AG04450 (cell line): ENCODE results near the gene MYO5A. TPM values are rescaled to one million over a fixed set of nuclear protein-coding genes. Genes with fewer than 3 reads are reported as not detected.
A peak's percentile ranks its signal among the peaks of the same experiment; 100 is the strongest.

Source experiments
- CTCF ChIA-PET: fragments of 300-600, 350-600 bp; formaldehyde crosslinking; extraction: SDS; loops from one replicate; lab custom pipeline; 2022; ENCODE audit warnings: antibody characterized with exemption, inconsistent platforms; lab: Charles Lee
- POLR2A ChIA-PET: fragments of 350-600 bp; formaldehyde crosslinking; extraction: SDS; loops from one replicate; lab custom pipeline; 2021; ENCODE audit warnings: antibody characterized with exemption, inconsistent platforms; lab: Yijun Ruan, JAX
- DNase-seq: peaks from one replicate; pipeline ENCODE4 v3.0.0-alpha.2; 2011; ENCODE audit warnings: low read depth, low spot score
- H3K27ac ChIP-seq: one replicate; pipeline ENCODE4 v1.5.1; 2012; ENCODE audit warnings: low read depth, low read length, control low read depth
- H3K27me3 ChIP-seq: one replicate; pipeline ENCODE4 v1.6.0; 2012; ENCODE audit warnings: low read length; ENCODE audit not compliant: control insufficient read depth, insufficient read depth
- H3K4me3 ChIP-seq: 2 replicates; pipeline ENCODE4 v1.5.1; 2011; ENCODE audit warnings: mild to moderate bottlenecking, low read depth, low read length, control low read depth
- H3K9me3 ChIP-seq: 2 replicates; pipeline ENCODE4 v1.5.1; 2012; ENCODE audit warnings: low read length; ENCODE audit not compliant: control insufficient read depth, insufficient read depth
- polyA plus RNA-seq: library from polyadenylated mRNA; depleted of rRNA; stranded (reverse); fragments of >200 nt; gene quantifications from 2 replicates; pipeline ENCODE4 v1.2.3, GENCODE V29; 2011
- TF ChIP-seq, protein P1 (sequence below): IDR thresholded peaks from 2 replicates; pipeline ENCODE4 v1.5.1; 2011; ENCODE audit warnings: low read depth, low read length, control low read depth, inconsistent platforms

Gene MYO5A
- polyA plus RNA-seq, 1 experiment, result 37.2 TPM

- DNase-seq, result no peak
- Histone ChIP-seq H3K27ac (no peak overlapping the region), H3K4me3 (no peak overlapping the region), H3K27me3 (no peaks in the 10 kb centered on the region), H3K9me3 (no peaks in the 10 kb centered on the region; the same call in 1 of the 2 replicates)
- CTCF ChIA-PET, result no interaction called here
- POLR2A ChIA-PET, result no interaction called here
- TF ChIP-seq, protein P1, sequence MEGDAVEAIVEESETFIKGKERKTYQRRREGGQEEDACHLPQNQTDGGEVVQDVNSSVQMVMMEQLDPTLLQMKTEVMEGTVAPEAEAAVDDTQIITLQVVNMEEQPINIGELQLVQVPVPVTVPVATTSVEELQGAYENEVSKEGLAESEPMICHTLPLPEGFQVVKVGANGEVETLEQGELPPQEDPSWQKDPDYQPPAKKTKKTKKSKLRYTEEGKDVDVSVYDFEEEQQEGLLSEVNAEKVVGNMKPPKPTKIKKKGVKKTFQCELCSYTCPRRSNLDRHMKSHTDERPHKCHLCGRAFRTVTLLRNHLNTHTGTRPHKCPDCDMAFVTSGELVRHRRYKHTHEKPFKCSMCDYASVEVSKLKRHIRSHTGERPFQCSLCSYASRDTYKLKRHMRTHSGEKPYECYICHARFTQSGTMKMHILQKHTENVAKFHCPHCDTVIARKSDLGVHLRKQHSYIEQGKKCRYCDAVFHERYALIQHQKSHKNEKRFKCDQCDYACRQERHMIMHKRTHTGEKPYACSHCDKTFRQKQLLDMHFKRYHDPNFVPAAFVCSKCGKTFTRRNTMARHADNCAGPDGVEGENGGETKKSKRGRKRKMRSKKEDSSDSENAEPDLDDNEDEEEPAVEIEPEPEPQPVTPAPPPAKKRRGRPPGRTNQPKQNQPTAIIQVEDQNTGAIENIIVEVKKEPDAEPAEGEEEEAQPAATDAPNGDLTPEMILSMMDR, result no peak
These were observed 191.4 kb downstream of the MYO5A start for GRCh38 chr15:52337198-52337853.

- DNase-seq, result no peak
- CTCF ChIA-PET, result no interaction called here
- Histone ChIP-seq H3K4me3 (no peak overlapping the region), H3K27me3 (no peaks in the 10 kb centered on the region), H3K9me3 (no peaks in the 10 kb centered on the region; the same call in 1 of the 2 replicates), H3K27ac (no peak overlapping the region)
- POLR2A ChIA-PET, result no interaction called here
- TF ChIP-seq, protein P1, result no peak
These were observed 192.2 kb downstream of the MYO5A start for GRCh38 chr15:52336529-52336928.

GRCh38 chr15:52334491-52335160 lies 194.1 kb downstream of the MYO5A start:
- Histone ChIP-seq H3K27me3 (no peaks in the 10 kb centered on the region), H3K27ac (no peak overlapping the region), H3K9me3 (no peaks in the 10 kb centered on the region), H3K4me3 (no peak overlapping the region)
- CTCF ChIA-PET, result interaction anchor here (1.0 to 1.3 kb wide), 2 partner anchors 23 to 399 kb away, joined by 3 to 5 read pairs; no protein-coding TSS in a partner anchor
- TF ChIP-seq, protein P1, result no peak
- POLR2A ChIA-PET, result interaction anchor here (0.6 kb wide), 1 partner anchor 230 kb away, joined by 3 read pairs; no protein-coding TSS in a partner anchor
- no peak for DNase-seq

DNA sequence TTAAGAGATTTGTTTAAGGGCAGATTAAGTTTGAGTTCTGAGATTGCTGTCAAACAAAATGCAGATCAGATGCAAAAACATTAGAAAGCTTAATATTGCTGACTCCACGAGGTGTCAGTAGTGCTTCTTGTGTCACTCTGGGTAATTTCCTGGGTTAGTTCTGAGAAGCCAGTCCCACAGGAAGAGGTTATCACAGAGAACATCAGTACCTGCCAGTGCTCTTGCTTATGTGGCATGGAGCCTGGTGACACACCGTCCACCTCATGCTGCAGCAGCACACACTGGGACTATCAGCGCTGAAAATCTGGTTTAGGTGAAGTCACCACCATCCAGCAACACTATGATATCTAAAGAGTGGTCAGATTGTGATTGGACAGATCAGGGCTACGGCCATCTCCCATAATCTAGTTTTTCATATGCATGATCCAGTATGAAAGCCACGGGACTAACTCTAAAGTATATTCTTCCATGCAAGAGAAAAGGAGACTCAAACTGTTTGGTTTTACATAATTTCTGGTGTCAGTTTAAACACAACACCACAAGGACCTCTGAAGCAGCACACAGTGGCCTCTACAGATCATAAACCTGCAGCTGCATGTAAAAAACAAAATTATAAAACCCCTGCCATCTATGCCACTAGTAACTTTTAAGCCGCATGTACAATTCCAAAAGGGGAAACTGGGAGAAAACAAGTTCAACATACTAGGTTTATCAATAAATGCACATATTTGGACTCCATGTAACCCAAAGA lies 197.0 kb downstream of the MYO5A start:
- no peak for DNase-seq
- Histone ChIP-seq H3K4me3 (no peak overlapping the region), H3K9me3 (no peaks in the 10 kb centered on the region), H3K27ac (no peak overlapping the region), H3K27me3 (no peaks in the 10 kb centered on the region)
- ChIA-PET POLR2A (no interaction called here), CTCF (interaction anchor here (0.7 to 1.2 kb wide), 5 partner anchors 75 to 404 kb away, joined by 3 to 6 read pairs (median 4); no protein-coding TSS in a partner anchor)
- TF ChIP-seq, protein P1, result peak; percentile 50
